GM23248 (cell line): ENCODE data around the gene PZP. TPM values are rescaled to one million over a fixed set of nuclear protein-coding genes. Genes with fewer than 3 reads are reported as not detected.
A peak's percentile ranks its signal among the peaks of the same experiment; 100 is the strongest.

Source experiments
- DNase-seq: peaks from one replicate; pipeline ENCODE4 v3.0.0-alpha.2; 2015
- H2AFZ ChIP-seq: fragments of 200-600 bp; sonication (generic); 2 replicates; pipeline ENCODE4 v1.6.1; 2016; ENCODE audit warnings: antibody characterized with exemption
- H3F3A ChIP-seq: fragments of 200-600 bp; sonication (generic); 2 replicates; pipeline ENCODE4 v1.6.1; 2016; ENCODE audit warnings: mild to moderate bottlenecking, antibody characterized with exemption, mixed run types; ENCODE audit not compliant: insufficient read depth
- H3K27ac ChIP-seq: fragments of 200-600 bp; sonication (generic); 2 replicates; pipeline ENCODE4 v1.5.1; 2016; ENCODE audit warnings: mild to moderate bottlenecking
- H3K27me3 ChIP-seq: fragments of 200-600 bp; sonication (generic); replicated peaks from 2 replicates; pipeline ENCODE4 v1.6.1; 2016; ENCODE audit warnings: mild to moderate bottlenecking; ENCODE audit not compliant: insufficient read depth
- H3K36me3 ChIP-seq: fragments of 200-600 bp; sonication (generic); 2 replicates; pipeline ENCODE4 v1.6.1; 2016; ENCODE audit warnings: low read depth, mild to moderate bottlenecking
- H3K4me1 ChIP-seq: fragments of 200-600 bp; sonication (generic); 2 replicates; pipeline ENCODE4 v1.6.1; 2016; ENCODE audit warnings: mild to moderate bottlenecking; ENCODE audit not compliant: insufficient read depth
- H3K4me2 ChIP-seq: fragments of 200-600 bp; sonication (generic); one replicate; pipeline ENCODE4 v1.6.1; 2016; ENCODE audit warnings: mild to moderate bottlenecking; ENCODE audit not compliant: unreplicated experiment
- H3K4me3 ChIP-seq: fragments of 200-600 bp; sonication (generic); 2 replicates; pipeline ENCODE4 v1.5.1; 2016; ENCODE audit warnings: mild to moderate bottlenecking
- H3K79me2 ChIP-seq: fragments of 200-600 bp; sonication (generic); 2 replicates; pipeline ENCODE4 v1.6.1; 2016; ENCODE audit warnings: mild to moderate bottlenecking; ENCODE audit not compliant: insufficient read depth
- H3K9ac ChIP-seq: fragments of 200-600 bp; sonication (generic); 2 replicates; pipeline ENCODE4 v1.6.1; 2016; ENCODE audit warnings: mild to moderate bottlenecking
- H3K9me2 ChIP-seq: fragments of 200-600 bp; sonication (generic); 2 replicates; pipeline ENCODE4 v1.6.1; 2016; ENCODE audit warnings: mixed run types, mild to moderate bottlenecking, moderate library complexity; ENCODE audit not compliant: insufficient read depth
- H3K9me3 ChIP-seq: fragments of 200-600 bp; sonication (generic); one replicate; pipeline ENCODE4 v1.6.1; 2017; ENCODE audit warnings: low read depth
- H4K20me1 ChIP-seq: fragments of 200-600 bp; sonication (generic); 2 replicates; pipeline ENCODE4 v1.6.0; 2016; ENCODE audit not compliant: insufficient read depth
- EZH2 ChIP-seq: fragments of 200-600 bp; sonication (generic); IDR thresholded peaks from 2 replicates; pipeline ENCODE4 v1.6.1; 2018; ENCODE audit warnings: antibody characterized with exemption, mild to moderate bottlenecking; ENCODE audit not compliant: insufficient read depth, poor library complexity, severe bottlenecking
- EZH2phosphoT487 ChIP-seq: fragments of 200-600 bp; sonication (generic); IDR thresholded peaks from 2 replicates; pipeline ENCODE4 v1.6.1; 2018; ENCODE audit warnings: antibody characterized with exemption, moderate library complexity, mild to moderate bottlenecking, low read depth; ENCODE audit not compliant: insufficient read depth
- WGBS, 2 experiments: methylation state at CpG; one replicate each; pipeline ENCODE4 v1.1.6; 2015 to 2017; ENCODE audit warnings: low lambda C conversion rate in 2 of 2, low coverage in 1 of 2; ENCODE audit errors: missing lambda C conversion rate in 2 of 2; 5-methylcytosine and 5-hydroxymethylcytosine counted together
- in situ Hi-C: fragments of 300-500 bp; cut with MboI; formaldehyde crosslinking; loops from 2 replicates; pipeline ENCODE4 v1.15.0; 2020
- polyA plus RNA-seq: library from polyadenylated mRNA; unstranded; fragments of >200 nt; fragmentation: Nextera tagmentation; extraction: Ambion mirVana; gene quantifications from 2 replicates; pipeline ENCODE4 v1.2.1, GENCODE V29; 2016
- total RNA-seq: library from RNA; depleted of rRNA; stranded (reverse); fragments of >200 nt; shearing (Covaris generic); gene quantifications from 2 replicates; pipeline ENCODE4 v1.2.3, GENCODE V29; 2014

The PZP gene
- total and polyA plus RNA-seq, 2 experiments from 2014 or later: not detected

DNA sequence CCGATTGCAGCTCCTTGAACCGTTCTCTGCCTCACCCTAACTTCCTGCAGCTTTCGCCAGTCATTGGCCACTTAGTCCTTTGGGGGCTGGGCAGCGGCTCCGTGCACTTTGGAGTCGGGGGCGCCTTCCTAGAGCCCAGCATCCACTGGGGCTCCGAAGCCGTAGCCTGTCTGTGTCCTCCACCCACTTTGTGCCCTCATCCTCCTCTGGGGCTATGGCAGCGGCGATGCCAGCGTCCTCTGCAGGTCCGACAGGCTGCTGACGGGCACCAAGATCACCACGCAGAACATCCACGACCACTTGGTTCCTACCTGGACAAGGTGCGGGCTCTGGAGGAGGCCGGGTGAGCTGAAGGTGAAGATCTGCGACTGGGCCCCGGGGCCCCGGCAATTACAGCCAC is 80.7 kb downstream of the PZP start:
- Histone ChIP-seq H3K9ac (no peak overlapping the region), H3K79me2 (no peaks in the 10 kb centered on the region), H3K27ac (no peak overlapping the region), H3K9me2 (no peaks in the 10 kb centered on the region), H3K27me3 (no peaks in the 10 kb centered on the region), H2AFZ (no peak overlapping the region), H3K4me3 (no peak overlapping the region), H3F3A (no peaks in the 10 kb centered on the region), H3K4me2 (no peak overlapping the region), H4K20me1 (no peaks in the 10 kb centered on the region), H3K36me3 (no peaks in the 10 kb centered on the region), H3K9me3 (no peaks in the 10 kb centered on the region), H3K4me1 (no peaks in the 10 kb centered on the region)
- no peak for DNase-seq
- TF ChIP-seq EZH2phosphoT487 (no peak), EZH2 (no peak)
- in situ Hi-C loops: no loop called here
- WGBS, 2 experiments: 74% methylated on average over 21 of the region's 21 CpGs

DNA sequence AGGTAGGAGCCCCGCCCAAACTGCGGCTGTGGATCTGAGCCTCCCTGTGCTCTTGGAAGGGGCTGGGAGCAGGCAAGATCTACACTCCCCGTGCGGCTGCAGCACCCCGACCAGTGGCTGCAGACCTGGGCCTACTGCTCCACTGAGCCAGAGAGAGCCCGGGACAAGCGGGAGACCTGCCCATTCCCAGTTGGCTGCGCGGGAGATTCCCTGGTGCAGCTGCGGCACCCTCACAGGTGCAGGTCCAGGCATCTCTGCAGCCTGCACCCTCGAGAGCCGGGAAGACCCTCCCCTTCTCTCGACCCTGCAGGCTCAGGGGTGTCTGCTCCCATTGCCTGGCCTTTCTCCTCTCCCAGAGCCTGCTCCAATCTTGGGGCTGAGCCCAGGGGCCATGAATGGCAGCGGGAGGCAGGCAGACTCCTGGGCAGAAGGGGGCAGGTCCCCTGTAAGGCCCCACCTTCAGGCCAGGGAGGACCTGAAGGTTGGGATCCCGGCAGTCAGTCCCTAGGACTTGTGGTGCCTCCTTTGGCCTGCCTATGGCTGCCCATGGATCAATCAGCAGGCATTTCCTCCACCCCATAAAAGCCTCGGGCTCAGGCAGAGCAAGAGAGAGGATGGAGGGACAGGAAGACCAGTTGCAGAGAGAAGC is 83.7 kb downstream of the PZP start:
- Histone ChIP-seq H2AFZ (no peak overlapping the region), H3K27ac (no peak overlapping the region), H3K79me2 (no peaks in the 10 kb centered on the region), H3K4me3 (no peak overlapping the region), H3K9ac (no peak overlapping the region), H3K9me2 (no peaks in the 10 kb centered on the region), H3K27me3 (no peaks in the 10 kb centered on the region), H3K36me3 (no peaks in the 10 kb centered on the region), H3K9me3 (no peaks in the 10 kb centered on the region), H4K20me1 (no peaks in the 10 kb centered on the region), H3F3A (no peaks in the 10 kb centered on the region), H3K4me2 (no peak overlapping the region), H3K4me1 (no peaks in the 10 kb centered on the region)
- 60 to 63% methylated on average over 16 of the region's 16 CpGs for WGBS, 2 experiments
- TF ChIP-seq EZH2phosphoT487 (no peak), EZH2 (no peak)
- in situ Hi-C loops: no loop called here
- DNase-seq: no peak

DNA sequence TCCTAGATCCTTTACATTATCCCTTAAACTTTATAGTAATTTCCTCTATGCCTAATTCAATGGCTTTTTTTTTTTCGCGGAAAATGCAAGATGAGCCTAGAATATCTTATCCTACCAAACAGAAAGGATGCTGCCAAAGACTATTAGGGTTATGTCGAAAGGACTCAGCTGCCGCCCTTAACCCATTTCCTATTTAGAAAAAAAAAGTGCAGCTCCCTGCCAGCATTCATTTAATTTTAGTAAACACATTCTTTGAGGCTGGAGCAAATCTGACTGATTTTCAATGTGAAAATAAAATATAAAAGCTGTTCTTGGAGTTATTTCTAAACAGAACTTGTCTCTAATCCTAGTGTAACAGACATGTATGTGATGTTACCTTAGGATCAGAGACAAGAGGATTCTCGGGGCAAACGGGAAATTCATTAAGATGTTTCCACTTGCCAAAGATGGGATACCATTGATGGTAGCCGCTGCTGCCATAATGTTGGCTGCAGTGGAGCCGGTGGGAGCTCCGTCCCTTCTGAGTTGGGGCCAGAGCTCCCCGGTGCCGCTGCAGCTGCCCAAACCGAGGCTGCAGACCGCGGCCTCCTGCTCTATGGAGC is 84.3 kb downstream of the PZP start:
- WGBS, 2 experiments: 40 to 47% methylated on average over 14 of the region's 14 CpGs
- no peaks in the 10 kb centered on the region for H3K9me2 ChIP-seq
- H4K20me1 ChIP-seq: no peaks in the 10 kb centered on the region
- no peak overlapping the region for H3K9ac ChIP-seq
- H3K27ac ChIP-seq: no peak overlapping the region
- H3K36me3 ChIP-seq: no peaks in the 10 kb centered on the region
- H3K4me1 ChIP-seq: no peaks in the 10 kb centered on the region
- H3K79me2 ChIP-seq: no peaks in the 10 kb centered on the region
- no peaks in the 10 kb centered on the region for H3K27me3 ChIP-seq
- H3K9me3 ChIP-seq: no peaks in the 10 kb centered on the region
- DNase-seq: no peak
- H2AFZ ChIP-seq: no peak overlapping the region
- peak overlapping the region; percentile 34 for H3K4me2 ChIP-seq
- in situ Hi-C loops: no loop called here
- TF ChIP-seq EZH2: no peak
- TF ChIP-seq EZH2phosphoT487: no peak
- no peaks in the 10 kb centered on the region for H3F3A ChIP-seq
- no peak overlapping the region for H3K4me3 ChIP-seq

DNA sequence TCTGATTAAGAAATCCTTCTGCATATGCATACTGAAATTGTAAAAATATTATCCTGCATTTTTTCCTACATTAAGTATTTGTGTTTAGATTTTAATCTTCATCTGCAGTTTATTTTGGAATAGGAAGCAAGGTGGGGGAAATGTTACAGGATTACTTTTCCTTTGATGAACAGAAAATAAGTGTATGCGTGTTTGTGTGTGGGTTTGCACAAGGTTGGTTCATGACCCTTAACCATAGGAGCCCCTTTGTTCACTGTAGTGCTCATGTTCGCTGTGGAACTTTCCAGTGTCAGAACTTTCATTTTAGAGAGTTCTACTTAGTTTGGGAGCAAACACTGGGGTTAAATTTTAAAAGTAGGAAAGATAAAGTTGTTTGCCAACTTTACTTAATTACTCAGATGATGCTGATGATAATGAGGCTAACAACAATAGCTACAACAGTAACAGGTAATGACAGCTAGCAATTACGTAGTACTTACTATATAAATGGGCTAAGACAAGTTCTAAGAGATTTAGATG is 86.0 kb downstream of the PZP start:
- Histone ChIP-seq H3K4me2 (no peak overlapping the region), H3F3A (0 out of 2 replicates have a peak, but pooled peaks cover 3% of the 10 kb centered on the region), H3K9ac (no peak overlapping the region), H3K9me2 (no peaks in the 10 kb centered on the region), H3K27me3 (no peaks in the 10 kb centered on the region), H4K20me1 (no peaks in the 10 kb centered on the region), H3K27ac (no peak overlapping the region), H3K4me3 (no peak overlapping the region), H3K9me3 (no peaks in the 10 kb centered on the region), H3K79me2 (no peaks in the 10 kb centered on the region), H2AFZ (no peak overlapping the region), H3K4me1 (no peaks in the 10 kb centered on the region; the same call in 1 of the 2 replicates), H3K36me3 (no peaks in the 10 kb centered on the region)
- TF ChIP-seq EZH2 (no peak), EZH2phosphoT487 (no peak)
- DNase-seq: no peak
- in situ Hi-C loops: no loop called here
- 47 to 49% methylated on average over 3 of the region's 3 CpGs for WGBS, 2 experiments
